ENCODE measurements around the gene KRT14.

- TF ChIP-seq POLR2AphosphoS5 (IDR thresholded peaks at IDR 0.05; ENCODE audit: low read depth, low read length) (no peak), REST (IDR thresholded peaks at IDR 0.05; ENCODE audit: insufficient read depth in 1 of 2, low read depth in 2 of 2, low read length in 1 of 2) (no peak)
Measured at GRCh38 chr17:41545829-41546410, 40.8 kb downstream of the KRT14 start.

All from Panc1 (cell line).